OCI-LY3 (cell line): ENCODE measurements around the gene DHX8.

Experiments
- H2AFZ ChIP-seq: fragments of 200-600, 300-600 bp; shearing (Covaris generic); 2 replicates; pipeline ENCODE4 v1.6.0; 2014; ENCODE audit warnings: antibody characterized with exemption, low read depth, low read length
- H3K27ac ChIP-seq: fragments of 200-600, 300-600 bp; sonication (generic); 2 replicates; pipeline ENCODE4 v1.5.1; 2014; ENCODE audit warnings: mild to moderate bottlenecking, low read length, moderate library complexity, mixed read lengths
- H3K27me3 ChIP-seq: fragments of 200-600, 300-600 bp; sonication (generic); 2 replicates; pipeline ENCODE4 v1.6.1; 2014; ENCODE audit warnings: low read depth, low read length, mixed read lengths
- H3K36me3 ChIP-seq: fragments of 200-600, 300-600 bp; sonication (generic); replicated peaks from 2 replicates; pipeline ENCODE3; 2014; ENCODE audit warnings: low read depth, low read length, mixed read lengths
- H3K4me1 ChIP-seq: fragments of 300-600, 200-600 bp; sonication (generic); 2 replicates; pipeline ENCODE4 v1.6.1; 2014; ENCODE audit warnings: low read length, mixed read lengths
- H3K4me2 ChIP-seq: fragments of 200-600, 300-600 bp; sonication (generic); 2 replicates; pipeline ENCODE4 v1.6.1; 2014; ENCODE audit warnings: low read length, mixed read lengths
- H3K4me3 ChIP-seq: fragments of 300-600, 200-600 bp; sonication (generic); 2 replicates; pipeline ENCODE4 v1.5.1; 2014; ENCODE audit warnings: antibody characterized with exemption, mild to moderate bottlenecking, low read length, moderate library complexity
- H3K79me2 ChIP-seq: fragments of 300-600, 200-600 bp; shearing (Covaris generic); 2 replicates; pipeline ENCODE4 v1.6.1; 2014; ENCODE audit warnings: mild to moderate bottlenecking, low read length, mixed read lengths
- H3K9ac ChIP-seq: fragments of 300-600, 200-600 bp; shearing (Covaris generic); 2 replicates; pipeline ENCODE4 v1.6.0; 2014; ENCODE audit warnings: mild to moderate bottlenecking, low read length, moderate library complexity
- H3K9me3 ChIP-seq: fragments of 200-600, 300-600 bp; shearing (Covaris generic); 2 replicates; pipeline ENCODE4 v1.6.1; 2014; ENCODE audit warnings: low read length, mixed read lengths; ENCODE audit not compliant: insufficient read depth
- H4K20me1 ChIP-seq: fragments of 200-600, 300-600 bp; sonication (generic); 2 replicates; pipeline ENCODE4 v1.6.1; 2016; ENCODE audit warnings: low read length, mixed read lengths; ENCODE audit not compliant: insufficient read depth
- EZH2phosphoT487 ChIP-seq: fragments of 200-600 bp; shearing (Covaris generic); IDR thresholded peaks from 2 replicates; pipeline ENCODE4 v1.6.1; 2018; ENCODE audit warnings: antibody characterized with exemption, mixed run types, low read depth
- TF ChIP-seq, protein P1 (sequence below): fragments of 200-600, 300-600 bp; sonication (generic); IDR thresholded peaks from 2 replicates; pipeline ENCODE4 v1.5.1; 2014; ENCODE audit warnings: antibody characterized with exemption, low read length, low read depth

The DHX8 gene

DNA sequence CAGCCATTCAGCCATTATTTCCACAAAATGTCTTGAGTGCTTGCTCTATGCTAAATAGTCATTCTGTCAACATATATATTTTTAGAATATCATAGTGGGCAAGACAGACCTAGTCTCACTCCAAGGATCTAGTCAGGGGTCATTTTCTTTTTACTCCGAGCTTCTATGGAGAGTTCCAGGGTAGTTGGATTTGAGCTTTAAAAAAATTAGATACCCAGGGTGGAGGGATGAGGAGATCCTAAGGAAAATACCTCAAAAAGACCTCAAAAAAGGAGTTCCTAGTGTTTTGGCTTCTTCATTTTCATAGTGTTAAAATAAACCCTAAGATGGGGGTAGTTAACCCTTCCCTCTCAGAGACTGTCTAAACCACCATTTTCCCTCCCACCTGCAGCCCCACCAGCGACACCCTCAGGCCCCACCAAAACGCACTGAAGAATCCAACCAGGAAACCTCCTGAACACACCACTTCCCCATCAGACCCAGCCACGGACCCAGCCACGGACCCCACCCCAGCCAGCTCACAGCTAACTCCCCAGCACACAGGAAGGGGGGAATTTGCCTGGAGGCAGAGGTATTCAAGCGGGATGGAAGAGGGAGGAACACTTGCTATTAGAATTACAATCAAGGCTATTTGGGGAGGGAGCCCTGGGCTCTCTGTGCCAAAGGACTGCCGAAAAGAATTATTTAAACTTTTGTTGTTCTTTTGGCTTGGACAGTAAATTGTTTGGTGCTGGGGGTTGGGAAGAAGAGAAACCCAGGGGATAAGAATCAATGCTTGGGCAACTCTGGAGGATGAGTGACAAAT is 60.2 kb downstream of the DHX8 start:
- peaks cover 11% of the 10 kb centered on the region; the same call in 1 of the 2 replicates for H3K27me3 ChIP-seq
- H3K4me1 ChIP-seq = peaks cover 23% of the 10 kb centered on the region
- H4K20me1 ChIP-seq = no peaks in the 10 kb centered on the region
- H2AFZ ChIP-seq = no peak overlapping the region
- H3K27ac ChIP-seq = no peak overlapping the region
- H3K4me3 ChIP-seq = peak overlapping the region; percentile 89
- H3K36me3 ChIP-seq = no peaks in the 10 kb centered on the region
- peak overlapping the region; percentile 80 for H3K9ac ChIP-seq
- peaks cover 14% of the 10 kb centered on the region for H3K79me2 ChIP-seq
- peak overlapping the region; percentile 97 for H3K4me2 ChIP-seq
- no peaks in the 10 kb centered on the region for H3K9me3 ChIP-seq
- no peak for TF ChIP-seq EZH2phosphoT487
- TF ChIP-seq, protein P1, sequence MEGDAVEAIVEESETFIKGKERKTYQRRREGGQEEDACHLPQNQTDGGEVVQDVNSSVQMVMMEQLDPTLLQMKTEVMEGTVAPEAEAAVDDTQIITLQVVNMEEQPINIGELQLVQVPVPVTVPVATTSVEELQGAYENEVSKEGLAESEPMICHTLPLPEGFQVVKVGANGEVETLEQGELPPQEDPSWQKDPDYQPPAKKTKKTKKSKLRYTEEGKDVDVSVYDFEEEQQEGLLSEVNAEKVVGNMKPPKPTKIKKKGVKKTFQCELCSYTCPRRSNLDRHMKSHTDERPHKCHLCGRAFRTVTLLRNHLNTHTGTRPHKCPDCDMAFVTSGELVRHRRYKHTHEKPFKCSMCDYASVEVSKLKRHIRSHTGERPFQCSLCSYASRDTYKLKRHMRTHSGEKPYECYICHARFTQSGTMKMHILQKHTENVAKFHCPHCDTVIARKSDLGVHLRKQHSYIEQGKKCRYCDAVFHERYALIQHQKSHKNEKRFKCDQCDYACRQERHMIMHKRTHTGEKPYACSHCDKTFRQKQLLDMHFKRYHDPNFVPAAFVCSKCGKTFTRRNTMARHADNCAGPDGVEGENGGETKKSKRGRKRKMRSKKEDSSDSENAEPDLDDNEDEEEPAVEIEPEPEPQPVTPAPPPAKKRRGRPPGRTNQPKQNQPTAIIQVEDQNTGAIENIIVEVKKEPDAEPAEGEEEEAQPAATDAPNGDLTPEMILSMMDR = peak; percentile 31

GRCh38 chr17:43545383-43545632 is 61.5 kb downstream of the DHX8 start:
- H3K4me3 ChIP-seq = peak overlapping the region; percentile 89
- peaks cover 11% of the 10 kb centered on the region; the same call in 1 of the 2 replicates for H3K27me3 ChIP-seq
- H3K4me1 ChIP-seq = peaks cover 23% of the 10 kb centered on the region
- H3K27ac ChIP-seq = peak overlapping the region; percentile 58
- no peaks in the 10 kb centered on the region for H4K20me1 ChIP-seq
- H3K36me3 ChIP-seq = no peaks in the 10 kb centered on the region
- peaks cover 14% of the 10 kb centered on the region for H3K79me2 ChIP-seq
- H3K9me3 ChIP-seq = no peaks in the 10 kb centered on the region
- H3K4me2 ChIP-seq = peak overlapping the region; percentile 97
- H2AFZ ChIP-seq = peak overlapping the region; percentile 45
- peak overlapping the region; percentile 80 for H3K9ac ChIP-seq
- TF ChIP-seq, protein P1 = no peak
- TF ChIP-seq EZH2phosphoT487 = no peak

- peak within 1 kb of the TSS; percentile 45 for H2AFZ ChIP-seq
- TF ChIP-seq, protein P1 = no peak
- no peak for TF ChIP-seq EZH2phosphoT487
- H3K9ac ChIP-seq = peak within 1 kb of the TSS; percentile 80
- peak within 1 kb of the TSS; percentile 97 for H3K4me2 ChIP-seq
- H3K79me2 ChIP-seq = peaks cover 14% of the 10 kb centered on the region
- no peaks in the 10 kb centered on the region for H4K20me1 ChIP-seq
- peak within 1 kb of the TSS; percentile 89 for H3K4me3 ChIP-seq
- peaks cover 11% of the 10 kb centered on the region; the same call in 1 of the 2 replicates for H3K27me3 ChIP-seq
- H3K9me3 ChIP-seq = no peaks in the 10 kb centered on the region
- H3K4me1 ChIP-seq = peaks cover 23% of the 10 kb centered on the region
- peak within 1 kb of the TSS; percentile 58 for H3K27ac ChIP-seq
- H3K36me3 ChIP-seq = no peaks in the 10 kb centered on the region
Measured at GRCh38 chr17:43546319-43547188, 62.8 kb downstream of the DHX8 start, which contains the start of gene ETV4. Gene ETV4 (minus strand): TSS chr17:43546340. CDS start chr17:43545617, 723 bp downstream.

- no peaks in the 10 kb centered on the region for H4K20me1 ChIP-seq
- H3K4me1 ChIP-seq = peaks cover 23% of the 10 kb centered on the region
- H3K9ac ChIP-seq = no peak overlapping the region
- H3K4me3 ChIP-seq = peak overlapping the region; percentile 89; the same call in 1 of the 2 replicates
- H3K27ac ChIP-seq = no peak overlapping the region
- peak overlapping the region; percentile 31; the same call in 1 of the 2 replicates for H2AFZ ChIP-seq
- H3K79me2 ChIP-seq = peaks cover 14% of the 10 kb centered on the region
- TF ChIP-seq, protein P1 = no peak
- no peak for TF ChIP-seq EZH2phosphoT487
- H3K9me3 ChIP-seq = no peaks in the 10 kb centered on the region
- peaks cover 11% of the 10 kb centered on the region; the same call in 1 of the 2 replicates for H3K27me3 ChIP-seq
- H3K36me3 ChIP-seq = no peaks in the 10 kb centered on the region
- peak overlapping the region; percentile 84 for H3K4me2 ChIP-seq
Measured at GRCh38 chr17:43547189-43547550, 63.4 kb downstream of the DHX8 start.
